NCI-H2171 treated with DMSO at 0.1 percent for 48 hours (cell line): Measurements from ENCODE around the gene MRPL36.

Experiments used
- DNase-seq: peaks from one replicate; lab custom pipeline; 2025; lab: John Stamatoyannopoulos, UW

The MRPL36 gene

DNA sequence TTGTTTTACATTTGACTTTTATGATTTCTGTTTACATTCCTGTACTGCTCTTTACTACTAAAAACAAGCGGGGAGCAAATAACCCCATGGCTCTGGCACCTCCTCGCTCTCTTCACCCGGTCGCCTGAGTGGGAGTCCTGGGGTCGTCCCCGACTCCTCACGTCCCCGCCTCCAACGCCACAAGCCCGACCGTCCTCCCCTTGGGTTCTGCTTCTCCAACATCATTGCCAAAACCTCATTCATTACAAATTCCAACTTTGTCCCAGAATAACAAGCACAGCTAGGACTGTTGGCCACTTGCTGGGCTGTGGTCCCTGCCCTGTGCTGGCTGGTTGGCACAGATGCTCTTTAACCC is 35.1 kb downstream of the MRPL36 start:
- DNase-seq: no peak

- no peak for DNase-seq
Observed at GRCh38 chr5:1763960-1764605, 35.6 kb downstream of the MRPL36 start.

DNA sequence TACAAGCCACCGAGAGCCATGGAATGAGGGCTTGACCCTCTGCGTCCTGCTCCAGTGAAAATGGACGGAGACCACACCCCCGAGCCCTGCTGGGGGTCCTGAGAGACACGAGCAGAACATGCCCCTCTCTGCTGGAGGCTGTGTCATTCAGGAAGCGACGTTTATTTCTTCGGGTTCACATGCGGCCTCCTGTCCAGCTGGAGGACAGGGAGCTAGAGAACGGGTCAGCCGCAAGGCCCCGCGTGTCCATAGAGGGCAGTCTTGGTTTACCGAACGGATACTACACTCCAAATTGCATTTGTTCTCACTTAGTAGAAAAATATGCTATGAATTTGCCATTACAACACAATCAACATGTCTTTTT is 36.1 kb downstream of the MRPL36 start:
- no peak for DNase-seq

GRCh38 chr5:1762883-1763547 is 36.6 kb downstream of the MRPL36 start:
- no peak for DNase-seq

- no peak for DNase-seq
Observed at GRCh38 chr5:1762121-1762882, 37.3 kb downstream of the MRPL36 start.

DNA sequence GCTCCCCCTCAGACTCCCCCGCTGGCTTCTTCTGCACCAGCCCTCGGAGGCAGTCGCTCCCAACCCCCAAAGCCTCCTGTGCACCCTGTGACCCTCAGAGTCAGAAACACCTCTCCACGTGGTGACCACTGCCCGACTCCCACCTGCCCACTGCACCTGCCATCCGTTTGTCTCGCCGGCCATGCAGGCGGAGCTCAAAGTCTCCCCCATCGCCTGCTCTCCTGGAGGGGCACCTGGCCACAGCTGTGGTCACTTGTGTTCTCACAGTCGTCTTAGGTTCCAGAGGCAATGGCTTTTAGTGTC is 38.2 kb downstream of the MRPL36 start:
- DNase-seq: no peak

DNA sequence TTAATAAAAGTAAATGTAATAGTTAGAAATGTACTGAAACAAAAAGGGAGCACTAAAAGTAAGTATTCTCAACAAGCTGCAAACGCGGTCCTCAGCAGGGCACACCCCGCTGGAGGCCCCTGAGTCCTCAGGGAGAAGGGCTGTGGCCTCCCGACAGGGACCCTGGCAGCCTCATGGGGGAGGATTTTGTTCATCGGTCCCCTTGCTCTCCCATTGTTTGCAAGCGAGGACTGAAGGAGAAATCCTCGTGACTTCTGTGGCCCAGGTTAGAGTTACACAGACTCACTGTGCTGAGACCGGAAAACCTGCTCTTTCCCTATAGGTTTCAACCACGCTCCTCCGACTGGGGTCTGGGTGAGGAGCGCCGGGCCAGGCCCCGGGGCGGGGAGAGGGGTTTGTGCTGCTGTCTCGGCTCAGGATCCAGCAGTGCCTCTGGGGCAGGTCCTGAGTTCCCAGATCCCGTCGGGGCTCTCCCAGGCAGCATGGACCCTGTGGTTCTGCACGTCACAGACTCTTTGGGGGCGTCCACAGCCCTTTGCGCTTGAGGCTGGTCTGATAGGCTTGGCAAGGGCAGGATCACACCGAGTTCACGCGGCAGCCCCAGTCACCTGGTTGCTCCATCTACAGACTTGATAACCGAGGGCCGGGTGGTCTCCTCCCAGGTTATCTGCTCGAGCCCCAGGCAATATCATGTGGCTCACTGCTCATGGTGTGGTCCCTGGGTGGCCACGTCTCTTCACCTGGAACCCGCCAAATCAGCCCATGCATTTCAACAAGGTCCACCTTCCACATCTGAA is 38.8 kb downstream of the MRPL36 start:
- no peak for DNase-seq

DNA sequence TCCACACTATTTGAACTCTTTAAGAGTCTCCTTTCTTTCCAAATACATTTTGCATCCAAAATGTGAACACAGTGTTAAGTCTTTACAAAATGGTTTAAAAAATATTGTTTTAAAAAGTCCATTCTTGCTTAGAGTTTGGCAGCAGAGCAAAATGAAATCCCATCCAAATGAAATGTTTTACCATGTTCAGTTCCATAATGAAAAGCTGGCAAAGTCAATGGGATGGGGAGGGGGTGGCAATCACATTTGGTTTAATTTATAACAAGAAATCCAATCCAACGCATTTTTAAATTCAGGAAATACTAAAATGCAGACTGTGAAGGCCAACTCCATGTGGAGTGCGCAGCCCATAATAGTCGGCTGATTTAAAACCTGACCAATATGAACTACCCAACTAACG is 39.4 kb downstream of the MRPL36 start:
- DNase-seq: no peak

DNA sequence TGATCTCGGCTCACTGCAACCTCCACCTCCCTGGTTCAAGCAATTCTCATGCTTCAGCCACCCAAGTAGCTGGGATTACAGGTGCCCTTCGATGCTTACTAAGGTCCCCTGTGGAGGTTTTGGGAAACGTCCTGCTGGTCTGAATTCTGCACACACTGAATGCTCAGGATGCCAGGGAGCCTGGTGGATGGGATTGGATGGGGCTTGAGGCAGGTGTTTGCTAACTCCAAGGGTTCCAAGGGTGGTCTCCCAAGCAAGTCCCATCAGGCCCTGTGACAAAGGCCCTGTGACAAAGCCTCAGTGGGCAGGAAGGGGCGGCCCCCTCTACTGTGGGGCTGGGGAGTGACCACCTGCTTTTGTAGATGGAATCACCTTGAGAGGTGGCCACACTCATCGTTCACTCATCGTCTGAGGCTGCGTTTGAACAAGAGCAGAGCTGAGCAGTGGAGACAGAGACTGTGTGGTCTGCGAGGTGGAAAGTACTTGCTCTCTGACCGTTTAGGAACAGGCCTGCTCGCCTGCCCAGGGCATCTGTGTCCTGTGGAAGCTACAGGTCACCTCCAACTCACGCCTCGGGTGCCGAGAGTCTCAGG is 40.2 kb downstream of the MRPL36 start:
- DNase-seq: no peak

GRCh38 chr5:1758574-1758973 is 41.1 kb downstream of the MRPL36 start:
- no peak for DNase-seq

DNA sequence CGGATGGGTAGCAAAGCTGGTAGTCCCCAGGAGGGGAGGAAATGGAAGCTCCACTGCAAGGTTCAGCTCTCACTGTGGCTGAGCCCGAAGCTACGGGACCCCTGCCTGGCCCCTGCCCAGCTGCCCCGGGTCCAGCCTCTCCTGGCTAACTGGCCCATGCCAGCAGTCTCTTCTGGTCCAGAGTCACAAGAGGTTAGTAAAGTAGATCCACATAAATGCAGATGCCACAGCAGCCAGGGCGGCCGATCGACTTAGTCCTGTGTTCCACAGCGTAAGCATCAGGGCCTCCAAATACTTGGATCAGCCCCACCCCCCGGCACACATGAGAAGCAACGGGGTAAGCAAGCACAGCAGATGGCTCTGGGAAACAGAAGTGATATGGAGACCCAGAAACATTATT is 42.1 kb downstream of the MRPL36 start:
- peak; percentile 73 for DNase-seq

DNA sequence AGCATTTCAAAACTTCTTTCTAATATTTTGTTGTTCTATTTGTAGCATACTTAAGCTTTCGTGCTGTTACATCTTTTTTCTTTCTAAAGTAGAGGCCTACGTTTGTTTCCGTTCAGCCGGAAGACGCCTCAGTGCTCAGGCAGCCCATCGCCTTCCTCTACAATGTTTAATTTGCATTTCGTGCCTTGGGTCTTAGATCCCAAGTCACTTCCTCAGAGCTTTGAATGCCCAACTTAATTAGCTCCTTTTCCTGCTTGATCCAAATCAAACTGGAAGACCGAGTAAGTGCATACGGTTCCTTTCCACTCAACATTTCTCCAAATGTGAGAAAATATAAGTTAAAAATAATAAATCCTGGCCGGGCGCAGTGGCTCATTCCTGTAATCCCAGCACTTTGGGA is 43.2 kb downstream of the MRPL36 start:
- no peak for DNase-seq

GRCh38 chr5:1755321-1755949 is 44.2 kb downstream of the MRPL36 start:
- DNase-seq: no peak

- no peak for DNase-seq
Observed at GRCh38 chr5:1754531-1755220, 45.0 kb downstream of the MRPL36 start.

DNA sequence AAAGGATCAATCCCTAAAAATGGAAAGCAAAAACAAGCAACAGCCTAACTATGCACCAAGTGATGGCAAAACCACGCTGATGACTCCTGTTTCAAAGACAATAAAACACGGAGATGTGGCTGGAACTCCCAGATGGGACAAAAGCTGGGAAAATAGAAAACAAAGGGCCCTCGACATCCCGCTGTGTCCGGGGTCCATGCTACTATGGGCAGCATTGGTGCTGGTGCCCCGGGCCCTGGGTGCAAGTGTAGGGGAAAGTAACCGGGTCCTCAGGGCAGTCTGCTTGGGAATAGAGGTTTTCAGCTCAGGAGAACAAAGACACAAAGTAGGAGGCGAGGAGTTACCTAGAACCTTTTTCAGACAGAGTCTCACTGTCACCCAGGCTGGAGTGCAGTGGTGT is 46.1 kb downstream of the MRPL36 start:
- no peak for DNase-seq

DNA sequence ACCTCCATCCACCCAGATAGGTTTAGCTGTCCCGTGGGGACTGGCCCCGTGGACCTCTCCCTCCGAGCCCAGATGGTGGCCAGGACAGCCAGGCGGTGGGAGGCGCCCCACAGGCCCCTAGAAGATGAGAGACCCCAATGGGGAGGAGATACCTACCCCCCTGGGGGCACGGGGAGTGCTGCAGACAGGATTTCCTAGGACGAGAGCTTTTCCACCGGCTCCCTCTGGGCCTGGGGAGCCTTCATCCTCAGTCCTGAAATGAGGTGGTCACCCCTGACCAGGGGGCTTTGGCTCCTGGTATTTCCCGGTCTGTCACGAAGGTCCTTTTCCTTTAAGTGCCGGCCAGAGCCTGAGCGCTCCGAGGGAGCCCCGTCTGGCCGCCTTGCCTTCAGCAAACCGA is 46.8 kb downstream of the MRPL36 start:
- no peak for DNase-seq

- no peak for DNase-seq
Observed at GRCh38 chr5:1751864-1752822, 47.5 kb downstream of the MRPL36 start.

- DNase-seq: peak; percentile 91
Observed at GRCh38 chr5:1751026-1751863, 48.4 kb downstream of the MRPL36 start.

GRCh38 chr5:1750469-1750868 is 49.2 kb downstream of the MRPL36 start:
- DNase-seq: no peak
